Stimulated activated CD8-positive, alpha-beta memory T cell treated with anti-CD3 and anti-CD28 coated beads, Interleukin-12 subunit alpha, Interleukin-12 subunit beta, amount 100 ng/mL, for 1 hour (primary cell): ENCODE measurements around the gene NRTN.

Experiments used
- DNase-seq: peaks from one replicate; pipeline ENCODE4 v3.0.0-alpha.2; 2020; ENCODE audit warnings: low read depth

The NRTN gene

GRCh38 chr19:5790559-5791520 is 14.0 kb upstream of the NRTN start, which contains the start of gene DUS3L:
TSS of gene DUS3L (minus strand) at chr19:5791163. CDS start at chr19:5791141, 22 bp downstream.
- DNase-seq: peak; percentile 94

GRCh38 chr19:5792224-5792623 is 12.6 kb upstream of the NRTN start:
- DNase-seq: no peak

DNA sequence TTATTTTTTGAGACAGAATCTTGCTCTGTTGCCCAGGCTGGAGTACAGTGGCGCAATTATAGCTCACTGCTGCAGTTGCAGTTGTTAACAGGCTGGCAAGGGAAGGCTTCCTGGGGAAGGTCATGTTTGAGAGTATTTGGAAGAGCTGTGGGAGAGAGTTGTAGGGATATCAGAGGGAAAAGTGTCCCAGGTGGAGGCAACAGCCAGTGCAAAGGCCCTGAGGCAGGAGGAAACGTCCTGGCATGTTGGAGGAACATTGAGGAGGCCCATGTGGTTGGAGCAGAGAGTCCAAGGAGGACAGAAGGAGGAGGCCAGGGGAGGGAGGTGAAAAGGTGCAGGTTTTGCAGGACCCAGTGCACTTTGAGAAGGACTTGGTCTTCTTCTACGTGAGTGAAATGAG is 11.7 kb upstream of the NRTN start:
- DNase-seq: no peak

DNA sequence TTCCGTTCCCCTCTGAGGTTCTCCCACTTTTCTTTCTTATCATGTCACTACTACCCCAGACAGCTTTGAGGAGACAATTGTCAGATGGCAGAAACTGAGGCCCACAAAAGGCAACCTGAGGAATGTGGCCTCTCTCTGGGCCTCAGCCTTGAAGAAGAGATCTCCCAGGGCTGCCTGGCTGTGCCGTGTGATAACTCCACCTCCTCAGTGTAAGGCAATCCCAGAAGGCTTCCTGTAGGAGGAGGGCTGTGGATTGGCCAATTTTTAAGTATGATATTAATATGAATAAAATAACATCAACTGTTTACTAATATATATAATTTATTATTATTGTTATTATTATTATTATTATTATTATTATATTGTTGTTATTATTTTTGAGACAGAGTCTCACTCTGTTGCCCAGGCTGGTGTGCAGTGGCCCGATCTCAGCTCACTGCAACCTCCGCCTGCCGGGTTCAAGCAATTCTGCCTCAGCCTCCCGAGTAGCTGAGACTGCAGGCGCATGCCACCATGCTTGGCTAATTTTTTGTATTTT is 9.4 kb upstream of the NRTN start:
- DNase-seq: no peak

DNA sequence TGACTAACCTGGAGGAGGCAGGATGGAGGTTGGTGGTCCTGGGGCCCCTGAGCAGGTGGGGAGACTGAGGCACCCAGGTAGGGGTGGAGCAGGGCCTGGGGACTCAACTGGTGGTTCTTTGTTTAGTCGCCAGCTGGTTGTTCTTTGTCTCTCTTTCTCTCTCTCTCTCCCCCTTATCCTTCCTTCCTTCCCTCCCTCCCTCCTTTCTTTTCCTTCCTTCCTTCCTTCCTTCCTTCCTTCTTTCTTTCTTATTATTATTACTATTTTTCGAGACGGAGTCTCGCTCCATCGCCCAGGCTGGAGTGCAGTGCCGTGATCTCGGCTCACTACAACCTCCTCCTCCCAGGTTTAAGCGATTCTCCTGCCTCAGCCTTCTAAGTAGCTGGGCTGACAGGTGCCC is 6.6 kb upstream of the NRTN start:
- DNase-seq: no peak

DNA sequence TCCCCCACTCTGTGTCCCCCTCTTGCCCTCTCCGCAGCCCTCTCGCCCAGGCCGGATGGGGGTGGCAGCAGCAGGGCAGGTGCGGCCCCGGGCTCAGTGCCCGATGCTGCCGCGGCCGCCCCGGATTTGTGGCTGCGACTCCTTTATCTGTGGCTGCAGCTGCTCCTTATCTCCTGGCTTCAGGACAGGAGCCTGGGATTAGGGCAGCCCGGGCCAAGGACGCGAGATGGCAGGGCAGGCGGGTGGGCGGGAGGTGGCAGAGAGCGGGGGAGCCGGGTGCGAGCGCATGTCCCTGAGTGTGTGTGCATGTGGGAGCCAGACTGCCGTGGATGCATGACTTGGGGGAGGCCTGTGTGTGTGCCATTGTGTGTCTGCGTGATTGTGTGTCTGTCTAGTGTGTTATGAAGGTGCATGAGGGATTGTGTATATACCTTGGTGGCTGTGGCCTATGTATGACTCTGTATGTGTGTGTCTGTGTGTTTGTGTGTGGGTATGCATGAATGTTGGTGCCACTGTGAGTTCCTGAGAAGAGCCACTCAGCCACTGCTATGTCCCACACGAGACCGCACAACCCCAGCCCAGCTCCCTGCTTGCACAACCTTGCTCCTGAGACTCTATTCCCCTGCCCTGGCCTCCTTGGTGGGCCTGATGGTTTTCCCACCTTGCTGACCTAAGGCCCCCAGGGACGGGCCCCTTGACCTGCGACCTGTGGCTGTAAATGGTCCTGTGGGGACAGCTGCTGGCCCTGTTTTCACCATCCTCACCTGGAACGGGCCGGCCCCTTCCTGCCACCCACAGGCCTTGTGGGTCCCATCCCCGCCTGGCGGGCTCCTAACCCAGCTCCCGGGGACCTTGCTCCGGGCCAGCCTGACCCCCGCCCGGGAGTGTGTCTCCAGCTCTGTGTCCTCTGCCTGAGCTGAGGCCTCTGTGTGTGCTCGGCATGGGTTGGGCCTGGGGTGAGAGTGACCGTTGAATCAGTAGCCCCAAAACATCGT is 5.3 kb upstream of the NRTN start:
- DNase-seq: no peak

- DNase-seq: no peak
Measured at GRCh38 chr19:5800361-5801270, 4.3 kb upstream of the NRTN start.

DNA sequence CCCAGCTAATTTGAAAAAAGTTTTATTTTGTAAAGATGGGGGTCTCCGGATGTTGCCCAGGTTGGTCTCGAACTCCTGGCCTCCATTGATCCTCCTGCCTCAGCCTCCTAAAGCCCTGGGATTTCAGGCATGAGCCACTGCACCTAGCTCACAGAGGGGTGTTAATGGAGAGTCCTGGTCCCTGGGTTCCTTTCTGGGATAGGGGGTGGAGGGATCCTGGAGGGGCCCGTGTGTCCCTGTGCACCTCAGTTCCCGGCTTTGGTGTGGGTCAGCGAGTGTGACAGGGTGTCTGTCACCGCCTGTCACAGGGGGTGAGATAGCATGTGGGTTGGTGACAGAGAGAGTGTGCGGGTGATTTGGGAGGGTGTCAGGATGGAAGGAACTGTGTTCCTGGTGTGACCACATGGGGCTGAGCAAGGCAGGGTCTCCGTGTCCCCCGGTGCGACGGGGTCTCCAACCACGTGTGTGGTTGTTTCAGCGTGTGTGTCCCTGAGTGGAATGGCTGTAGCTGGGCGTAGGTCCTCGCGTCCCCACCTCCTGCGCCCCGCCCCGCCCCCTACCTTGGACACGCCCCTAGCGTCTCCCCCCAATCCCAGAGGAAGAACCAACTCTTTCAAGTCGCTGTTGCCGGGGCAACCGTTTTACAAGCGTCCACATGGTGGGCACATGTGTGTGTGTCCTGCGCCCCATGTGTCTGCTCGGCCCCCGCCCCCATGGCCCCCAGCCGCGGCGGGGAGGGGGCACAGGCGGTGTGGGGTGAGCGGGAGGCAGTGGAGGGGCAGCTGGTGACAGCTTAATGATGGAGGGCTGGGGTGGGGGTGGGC is 2.9 kb upstream of the NRTN start:
- no peak for DNase-seq

DNA sequence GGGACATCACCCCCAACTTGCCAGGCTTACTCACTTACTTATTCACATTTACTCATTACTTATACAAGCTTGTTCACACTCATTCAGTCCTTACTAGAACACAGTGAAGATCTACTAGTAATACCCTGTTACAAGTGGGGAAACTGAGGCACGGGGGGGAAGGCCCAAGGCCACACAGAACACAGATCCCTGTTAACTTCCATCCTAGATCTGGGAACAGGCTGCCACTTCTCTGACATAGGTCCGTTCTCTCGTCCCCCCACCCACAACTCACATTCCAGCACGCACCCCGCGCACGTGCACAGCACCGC is 1.5 kb upstream of the NRTN start:
- DNase-seq: no peak

DNA sequence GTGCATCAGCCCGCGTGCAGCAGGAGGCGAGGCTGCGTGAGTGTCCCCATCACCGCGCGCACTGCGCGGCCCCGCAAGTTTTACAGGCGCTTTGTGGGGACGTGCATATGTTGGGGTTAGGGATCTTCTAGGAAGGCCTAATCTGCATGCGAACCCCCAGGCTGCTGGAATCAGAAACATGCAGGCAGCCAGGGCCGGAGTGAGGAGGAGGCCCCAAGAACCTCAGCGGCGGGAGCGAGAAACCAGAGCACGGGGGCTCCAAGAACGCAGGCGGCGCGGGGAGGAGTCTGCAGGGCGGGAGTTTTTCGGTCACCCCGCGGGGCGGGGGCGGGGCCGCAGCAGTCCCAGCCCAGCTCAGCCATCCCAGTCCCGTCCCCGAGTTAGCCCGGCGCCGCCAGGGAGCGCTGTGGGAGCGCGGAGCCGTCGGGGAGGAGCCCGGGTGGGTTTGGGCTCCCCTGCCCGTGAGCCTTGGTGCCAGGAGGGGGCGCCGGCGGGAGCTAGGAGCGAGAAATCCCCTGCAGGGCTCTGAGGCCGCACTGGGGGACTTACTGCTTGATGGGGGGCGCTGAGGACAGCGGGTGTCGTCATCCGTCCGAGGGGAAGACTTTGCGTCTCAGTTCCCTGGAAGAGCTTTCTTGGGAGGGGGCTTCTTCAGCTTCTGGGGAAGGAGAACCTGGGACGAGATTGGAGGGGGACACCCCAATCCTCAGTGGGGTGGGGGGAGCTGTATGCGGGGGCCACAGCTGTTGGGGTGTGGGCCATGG is 933 bp upstream of the NRTN start:
- peak; percentile 75 for DNase-seq

DNA sequence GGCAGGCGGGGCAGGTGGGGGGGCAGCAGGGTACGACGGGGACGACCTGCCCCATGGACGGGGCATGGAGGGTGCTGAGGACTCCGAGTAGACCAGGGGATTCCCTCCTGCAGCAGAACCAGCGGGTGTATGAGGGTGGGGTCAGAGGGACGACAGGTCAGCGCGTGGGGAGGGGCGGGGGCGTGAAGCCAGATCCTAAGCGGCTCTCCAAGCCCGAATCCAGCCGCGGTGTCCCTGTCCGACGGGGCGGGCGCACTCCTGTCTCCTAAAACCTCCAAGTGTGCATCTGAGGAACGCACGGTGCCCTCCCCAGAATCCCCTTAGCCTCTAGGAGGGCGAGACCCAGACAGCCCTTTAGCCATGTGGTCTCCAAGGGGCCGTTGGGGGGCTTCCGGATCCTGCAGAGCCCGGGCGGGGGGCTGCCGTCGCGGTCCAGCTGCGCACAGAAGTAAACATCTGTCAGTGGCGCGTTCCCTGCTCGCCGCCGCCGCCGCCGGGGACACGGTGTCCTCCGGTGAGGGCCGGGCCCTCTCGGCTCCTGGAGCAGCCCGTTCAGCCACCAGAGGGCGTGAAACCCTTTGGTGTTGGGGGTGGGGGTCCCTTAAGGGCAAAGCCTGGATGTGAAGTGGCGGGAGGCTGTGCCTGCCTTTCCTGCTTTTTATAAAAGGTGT is 730 bp downstream of the NRTN start:
- DNase-seq: peak; percentile 40

GRCh38 chr19:5806133-5806489 is 1.2 kb downstream of the NRTN start:
- no peak for DNase-seq

DNA sequence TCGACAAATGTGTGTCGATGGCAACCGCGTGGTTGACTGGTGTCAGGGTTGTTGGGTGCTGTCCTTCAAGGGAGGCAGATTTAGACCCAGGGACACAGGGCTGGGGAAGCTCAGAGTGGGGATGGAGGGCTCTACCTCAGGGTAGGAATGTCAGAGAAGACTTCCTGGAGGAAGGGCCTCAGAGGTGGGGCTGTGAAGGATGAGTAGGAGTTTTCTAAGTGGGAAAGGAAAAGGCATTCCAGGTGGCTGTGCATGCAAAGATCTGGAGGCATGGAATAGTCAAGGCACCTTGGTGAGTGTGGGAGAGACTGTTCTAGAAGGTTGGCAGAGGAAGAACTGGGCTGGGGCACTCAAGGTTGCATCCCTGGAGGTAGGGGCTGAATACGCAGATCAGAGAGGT is 2.0 kb downstream of the NRTN start:
- DNase-seq: no peak

GRCh38 chr19:5808120-5808816 is 3.4 kb downstream of the NRTN start:
- no peak for DNase-seq

GRCh38 chr19:5809053-5809452 is 4.2 kb downstream of the NRTN start:
- DNase-seq: no peak

GRCh38 chr19:5809469-5809868 is 4.6 kb downstream of the NRTN start:
- DNase-seq: no peak

GRCh38 chr19:5811117-5811516 is 6.2 kb downstream of the NRTN start:
- no peak for DNase-seq

- DNase-seq: no peak
Measured at GRCh38 chr19:5814123-5814851, 9.4 kb downstream of the NRTN start.
